NT2/D1 (cell line): ENCODE results near the gene STX5.

Source experiments
- YY1 ChIP-seq: IDR thresholded peaks from 2 replicates; pipeline ENCODE4 v1.6.1; 2011; ENCODE audit not compliant: insufficient read length, insufficient read depth
- ZNF274 ChIP-seq: IDR thresholded peaks from 2 replicates; pipeline ENCODE4 v1.6.1; 2011; ENCODE audit warnings: mild to moderate bottlenecking, low read depth, low read length

DNA sequence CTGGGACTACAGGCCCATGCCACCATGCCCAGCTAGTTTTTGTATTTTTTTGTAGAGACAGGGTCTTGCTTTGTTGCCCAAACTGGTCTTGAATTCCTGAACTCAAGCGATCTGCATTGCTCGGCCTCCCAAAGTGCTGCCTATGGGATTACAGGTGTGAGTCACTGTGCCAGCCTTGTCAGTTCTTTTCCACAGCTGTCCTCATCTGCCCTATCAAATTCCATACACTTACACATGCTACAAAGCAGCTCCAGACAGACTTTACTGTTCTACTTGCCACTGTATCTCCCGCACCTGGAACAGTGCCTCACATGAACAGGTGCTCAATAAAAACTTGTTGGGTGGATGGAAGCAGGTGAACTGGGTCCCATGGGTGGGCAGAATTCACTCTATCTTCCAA lies 8.2 kb downstream of the STX5 start:
- TF ChIP-seq YY1 = no peak
- no peak for TF ChIP-seq ZNF274
